Stimulated activated CD8-positive, alpha-beta memory T cell treated with anti-CD3 and anti-CD28 coated beads, Interleukin-15, amount 100 ng/mL, for 1 hour (primary cell): Measurements from ENCODE around the gene RPL13.
"Not testable (repeated sequence)": the region's sequence is repeated elsewhere in the genome, so short reads cannot be mapped to it uniquely, and the experiment has no call there.

Source experiments
- DNase-seq: peaks from one replicate; pipeline ENCODE4 v3.0.0-alpha.2; 2020; ENCODE audit warnings: low read depth

Gene RPL13

GRCh38 chr16:89563639-89564392 lies 3.3 kb downstream of the RPL13 start:
- no peak for DNase-seq

DNA sequence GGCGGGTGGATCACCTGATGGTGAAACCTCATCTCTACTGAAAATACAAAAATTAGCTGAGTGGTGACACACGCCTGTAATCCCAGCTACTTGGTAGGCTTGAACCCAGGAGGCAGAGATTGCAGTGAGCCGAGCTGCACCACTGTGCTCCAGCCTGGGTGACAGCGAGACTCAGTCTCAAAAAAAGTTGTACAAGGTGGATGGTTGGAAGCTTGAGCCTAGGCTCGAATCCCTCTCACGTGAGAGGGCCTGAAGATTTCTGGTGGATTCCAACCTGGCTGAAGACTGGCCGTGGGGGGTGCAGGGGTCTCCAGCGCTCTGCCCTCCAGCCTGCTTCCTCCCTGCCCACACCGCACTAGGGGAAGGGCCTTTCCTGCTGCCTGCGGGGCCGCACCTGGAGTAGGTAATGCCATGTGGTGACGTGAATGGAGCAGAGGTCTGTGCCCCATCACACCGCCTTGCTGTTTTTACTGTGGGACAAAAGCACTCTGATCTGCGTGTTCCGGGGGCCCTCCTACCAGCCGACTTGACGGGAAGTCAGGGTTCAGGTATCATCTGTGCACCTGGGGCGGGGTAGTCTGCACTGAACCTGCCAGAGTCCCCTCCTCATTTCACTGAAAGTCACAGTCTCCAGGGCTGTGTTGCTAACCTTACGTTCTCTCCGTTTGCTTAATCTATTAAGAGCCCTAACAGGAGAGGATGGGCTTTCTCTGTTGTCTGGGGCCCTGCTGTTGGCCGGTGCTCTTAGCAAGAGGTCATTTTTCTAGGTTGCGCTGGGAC lies 4.2 kb downstream of the RPL13 start:
- no peak for DNase-seq

- no peak for DNase-seq
Observed at GRCh38 chr16:89565256-89565505, 4.7 kb downstream of the RPL13 start.

DNA sequence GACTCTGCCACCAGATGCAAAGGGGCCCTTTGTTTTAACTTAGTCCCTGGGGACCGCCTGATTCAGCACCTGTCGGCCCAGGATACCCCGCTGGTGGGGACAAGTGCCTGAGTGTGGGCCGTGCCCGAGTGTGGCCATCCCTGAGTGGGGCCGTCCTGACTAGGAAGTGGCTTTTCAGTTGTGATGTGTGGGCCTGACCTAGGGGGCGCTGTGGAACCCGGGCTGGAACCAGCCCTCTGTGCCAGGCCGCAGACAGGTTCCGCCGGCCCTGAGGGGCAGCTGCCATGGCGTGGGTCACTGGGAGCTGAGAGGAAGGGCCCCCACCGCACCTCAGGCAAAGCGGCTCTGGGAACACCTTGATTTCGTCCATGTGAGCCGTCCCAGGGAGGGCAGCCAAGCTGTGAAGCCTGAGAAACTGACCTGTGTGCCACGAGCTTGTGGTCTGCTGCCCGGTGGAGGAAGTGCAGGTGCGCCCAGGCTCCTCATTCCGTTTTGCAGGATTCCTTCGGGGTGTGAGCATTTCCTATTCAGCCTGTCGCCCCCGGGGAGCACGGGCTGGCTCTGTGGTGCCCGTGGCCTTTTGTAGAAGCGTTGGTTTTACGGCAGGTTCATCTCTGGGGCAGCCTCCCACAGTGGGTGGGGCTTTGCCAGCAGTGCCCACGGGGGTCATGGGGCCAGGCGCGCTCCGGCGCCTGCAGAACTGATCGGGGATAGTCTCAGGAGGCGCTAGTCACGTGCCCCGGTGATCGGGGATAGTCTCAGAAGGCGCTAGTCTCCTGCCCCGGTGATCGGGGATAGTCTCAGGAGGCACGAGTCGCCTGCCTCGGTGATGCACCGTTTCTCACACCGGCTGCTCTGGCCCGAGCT lies 5.3 kb downstream of the RPL13 start:
- DNase-seq: no peak

- no peak for DNase-seq
Observed at GRCh38 chr16:89567656-89568594, 7.4 kb downstream of the RPL13 start.

- no peak for DNase-seq
Observed at GRCh38 chr16:89569506-89570341, 9.2 kb downstream of the RPL13 start.

DNA sequence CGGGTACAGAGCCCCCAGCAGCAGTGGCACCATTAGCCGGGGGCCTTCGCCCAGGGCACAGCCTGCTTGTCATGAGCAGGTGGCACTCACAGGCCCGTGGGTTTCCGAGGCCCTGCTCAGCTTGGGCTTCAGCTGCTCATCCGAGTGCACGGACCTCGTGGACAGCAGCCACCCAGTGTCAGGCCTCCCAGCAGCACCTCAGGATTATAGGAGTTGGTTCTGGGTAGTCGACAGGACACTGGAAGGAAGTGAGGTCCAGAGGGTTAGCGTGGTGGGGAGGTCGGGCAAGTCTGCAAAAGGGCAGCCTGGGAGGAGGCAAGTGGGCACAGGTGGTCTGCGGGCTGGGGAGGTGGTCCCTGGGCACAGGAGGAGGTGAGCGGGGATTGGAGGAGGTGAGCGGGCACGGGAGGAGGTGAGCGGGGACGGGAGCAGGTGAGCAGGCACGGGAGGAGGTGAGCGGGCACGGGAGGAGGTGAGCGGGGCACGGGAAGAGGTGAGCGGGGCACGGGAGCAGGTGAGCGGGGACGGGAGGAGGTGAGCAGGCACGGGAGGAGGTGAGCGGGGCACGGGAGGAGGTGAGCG lies 10.0 kb downstream of the RPL13 start:
- DNase-seq: no peak

- DNase-seq: not testable (repeated sequence)
Observed at GRCh38 chr16:89570983-89571598, 10.6 kb downstream of the RPL13 start.

- DNase-seq: no peak
Observed at GRCh38 chr16:89571636-89572035, 11.2 kb downstream of the RPL13 start.

- no peak for DNase-seq
Observed at GRCh38 chr16:89572073-89572484, 11.6 kb downstream of the RPL13 start.

- DNase-seq: no peak
Observed at GRCh38 chr16:89572485-89573205, 12.2 kb downstream of the RPL13 start.

DNA sequence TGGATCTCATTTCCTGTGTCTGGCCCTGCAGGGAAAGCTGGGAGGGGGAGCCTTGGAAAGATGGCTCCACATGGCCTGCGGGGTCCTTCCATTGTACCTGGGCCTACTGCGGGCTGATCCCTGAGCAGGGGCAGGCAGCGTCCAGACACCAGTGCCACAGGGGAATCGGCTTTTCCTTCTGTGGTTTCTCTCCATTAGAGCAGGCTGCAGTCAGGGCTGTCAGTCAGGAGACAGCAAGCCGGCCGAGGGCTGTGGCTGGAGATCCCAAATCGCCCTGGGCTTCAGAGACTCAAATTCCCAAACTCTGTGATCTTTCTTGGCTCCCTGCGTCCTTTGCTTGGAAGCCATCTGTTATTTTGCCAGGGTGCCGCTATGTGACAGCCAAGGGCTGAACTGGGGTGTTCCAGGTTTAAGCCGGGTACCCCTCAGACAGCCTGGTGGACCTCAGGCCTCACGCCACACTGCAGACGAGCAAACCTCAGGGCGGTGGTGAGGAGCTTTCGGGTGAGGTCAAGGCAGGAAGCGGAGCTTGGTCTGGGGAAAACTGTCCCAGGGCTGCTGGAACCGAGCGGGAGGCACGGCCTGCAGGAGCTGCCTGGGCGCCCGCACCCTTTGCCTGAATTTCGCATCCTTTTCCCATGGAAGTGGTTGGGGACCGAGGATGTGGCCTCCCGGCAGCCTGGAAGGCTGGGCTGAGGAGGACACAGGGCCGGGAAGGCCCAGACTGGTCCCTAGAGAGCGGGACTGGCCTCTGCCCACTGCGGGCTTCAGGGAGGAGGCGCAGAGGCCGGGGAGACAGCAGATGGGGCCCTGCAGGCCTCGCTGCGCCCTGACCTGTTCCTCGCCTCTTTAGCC lies 13.6 kb downstream of the RPL13 start:
- DNase-seq: no peak

DNA sequence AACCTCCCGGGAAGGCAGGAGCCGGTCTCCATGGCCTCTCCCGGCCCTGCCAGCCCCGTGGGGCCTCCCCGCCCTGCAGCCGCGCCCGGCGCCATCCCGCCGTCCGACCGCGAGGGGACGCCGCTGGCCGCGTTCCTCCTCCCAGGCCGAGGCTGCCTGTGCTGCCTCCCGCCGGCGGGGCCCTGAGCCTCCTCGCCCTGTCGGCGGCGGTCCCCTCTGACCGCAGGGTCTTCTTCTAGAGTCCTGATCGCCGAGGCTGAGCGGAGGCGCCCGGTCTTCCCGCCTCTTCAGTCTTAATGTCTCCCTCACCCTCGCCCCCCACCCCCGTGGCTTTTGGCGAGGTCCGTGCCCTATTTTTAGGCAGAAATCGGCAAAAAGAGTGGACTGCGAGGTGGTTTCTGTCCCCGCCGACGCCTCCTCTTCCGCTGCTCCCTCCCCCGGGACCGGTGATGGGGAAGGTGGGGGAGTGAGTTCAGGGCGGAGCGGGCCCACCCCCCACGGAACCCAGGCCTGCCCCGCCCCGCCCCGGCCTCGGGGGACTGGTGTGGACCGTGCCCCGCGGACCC lies 14.3 kb downstream of the RPL13 start:
- no peak for DNase-seq

DNA sequence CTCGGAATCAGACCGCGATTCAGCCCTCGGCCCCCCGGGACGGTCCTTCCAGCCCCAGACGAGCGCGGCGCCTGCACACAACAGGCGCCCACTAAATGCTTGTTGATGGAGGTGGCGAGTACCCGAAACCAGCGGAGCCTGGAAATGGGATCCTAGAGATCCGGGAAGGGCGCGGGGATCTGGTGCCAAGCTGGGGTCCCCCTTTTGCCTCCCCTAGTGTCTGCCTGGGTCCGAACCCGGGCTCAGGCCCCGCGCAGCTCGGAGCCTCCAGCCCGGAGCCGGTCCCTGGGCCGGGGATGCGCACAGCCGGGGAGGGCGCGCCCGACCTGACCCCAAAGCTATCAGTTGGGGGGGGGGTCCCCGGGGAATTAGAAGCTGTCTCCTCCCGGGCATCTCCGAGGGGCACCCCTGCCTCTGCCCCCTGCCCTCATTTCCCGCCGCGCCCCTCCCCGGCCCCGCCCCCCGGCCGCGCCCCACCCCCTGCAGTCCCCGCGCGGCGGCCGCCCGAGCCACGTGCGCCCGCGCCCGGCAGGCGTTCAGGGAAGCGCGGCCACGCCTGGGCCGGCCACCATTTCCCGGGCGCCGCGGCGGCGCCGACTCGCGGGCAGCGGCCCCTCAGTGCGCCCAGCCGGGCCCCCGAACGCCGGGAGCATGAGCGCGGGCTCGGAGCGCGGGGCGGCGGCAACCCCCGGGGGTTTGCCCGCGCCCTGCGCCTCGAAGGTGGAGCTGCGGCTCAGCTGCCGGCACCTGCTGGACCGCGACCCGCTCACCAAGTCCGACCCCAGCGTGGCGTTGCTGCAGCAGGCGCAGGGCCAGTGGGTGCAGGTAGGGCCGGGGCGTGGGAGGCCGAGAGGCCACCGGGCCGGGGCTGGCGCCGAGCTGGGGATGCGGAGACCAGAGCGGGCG lies 15.0 kb downstream of the RPL13 start, which contains the start of gene CPNE7:
CPNE7 (plus strand) TSS at position 512 of the 906 bp plus-strand sequence; CDS start at position 652, 140 bp downstream.
- DNase-seq: no peak

- no peak for DNase-seq
Observed at GRCh38 chr16:89576153-89577054, 15.9 kb downstream of the RPL13 start.
